Uterus (tissue), 4 donors: Measurements from ENCODE around the gene SAMD3. TPM values are rescaled to one million over a fixed set of nuclear protein-coding genes. Genes with fewer than 3 reads are reported as not detected.

Source experiments
- DNase-seq, 2 donors: peaks; one replicate each; pipeline ENCODE4 v3.0.0-alpha.2; 2019 to 2020
- H3K27ac ChIP-seq, 2 donors: fragments of 200-600 bp; sonication (generic); 1 replicate in 1 of 2; 2 replicates in 1 of 2; pipeline ENCODE4 v1.5.1; 2016 to 2018
- H3K27me3 ChIP-seq, 2 donors: fragments of 200-600 bp; sonication (generic); one replicate each; pipeline ENCODE4 v1.5.1; 2018 to 2019; ENCODE audit warnings: control low read depth in 1 of 2
- H3K36me3 ChIP-seq, 2 donors: fragments of 200-600 bp; sonication (generic); one replicate each; pipeline ENCODE4 v1.5.1; 2019; ENCODE audit warnings: control low read depth in 1 of 2
- H3K4me1 ChIP-seq, 2 donors: fragments of 200-600 bp; sonication (generic); one replicate each; pipeline ENCODE4 v1.5.1; 2018 to 2019; ENCODE audit warnings: control low read depth in 1 of 2
- H3K4me3 ChIP-seq, 2 donors: fragments of 200-600 bp; sonication (generic); 1 replicate in 1 of 2; 2 replicates in 1 of 2; pipeline ENCODE4 v1.5.1; 2018 to 2019; ENCODE audit warnings: mild to moderate bottlenecking in 1 of 2
- H3K9me3 ChIP-seq, 2 donors: fragments of 200-600 bp; sonication (generic); one replicate each; pipeline ENCODE4 v1.5.1; 2019; ENCODE audit warnings: control low read depth in 1 of 2
- CTCF ChIP-seq, 4 experiments: fragments of 200-600 bp in 2 of 4; fragments of 450-650 bp in 2 of 4; sonication (generic) in 2 of 4; IDR thresholded peaks; one replicate each; pipeline ENCODE4 v1.5.1; 2016 to 2019; ENCODE audit warnings: antibody characterized with exemption in 4 of 4, mild to moderate bottlenecking in 2 of 4, moderate library complexity in 1 of 4
- POLR2A ChIP-seq, 2 donors: fragments of 450-650 bp; IDR thresholded peaks; one replicate each; pipeline ENCODE4 v1.6.1; 2016; ENCODE audit warnings: antibody characterized with exemption in 2 of 2, mild to moderate bottlenecking in 1 of 2, moderate library complexity in 1 of 2
- intact Hi-C: fragments of 100-400 bp; cut with DNase I; formaldehyde crosslinking; loops from one replicate; pipeline ENCODE4 v1.15.1; 2023; ENCODE audit warnings: low total_unique reads
- total RNA-seq, 4 donors: library from RNA; depleted of rRNA in 3 of 4; stranded (reverse); fragments of >200 nt in 3 of 4; gene quantifications; one replicate each; pipeline versions ENCODE4 v1.1.0 to v1.2.4, GENCODE V29; 2014 to 2023
- donor health status: DM: yes; HTN: yes; CAD: no.

Gene SAMD3
- total RNA-seq, 4 donors from 2014 or later, result 4.1 to 10.0 (median 4.5) TPM

GRCh38 chr6:130218134-130218533 is 4.6 kb downstream of the SAMD3 start:
- Histone ChIP-seq H3K9me3 (no peaks in the 10 kb centered on the region), H3K4me3 (no peak overlapping the region), H3K4me1 (no peaks in the 10 kb centered on the region), H3K27me3 (no peaks in the 10 kb centered on the region), H3K27ac (no peak overlapping the region), H3K36me3 (no peaks in the 10 kb centered on the region)
- DNase-seq, result no peak
- intact Hi-C loops, result no loop called here
- no peak for TF ChIP-seq POLR2A (IDR thresholded peaks at IDR 0.05)
- TF ChIP-seq CTCF (IDR thresholded peaks at IDR 0.05), result no peak

GRCh38 chr6:130216620-130217019 is 6.1 kb downstream of the SAMD3 start:
- Histone ChIP-seq H3K4me1 (no peaks in the 10 kb centered on the region), H3K9me3 (no peaks in the 10 kb centered on the region), H3K27ac (no peak overlapping the region), H3K4me3 (no peak overlapping the region), H3K27me3 (no peaks in the 10 kb centered on the region), H3K36me3 (no peaks in the 10 kb centered on the region)
- no peak for DNase-seq
- TF ChIP-seq POLR2A (IDR thresholded peaks at IDR 0.05), result no peak
- no peak for TF ChIP-seq CTCF (IDR thresholded peaks at IDR 0.05)
- intact Hi-C loops, result no loop called here

GRCh38 chr6:130215526-130215925 is 7.2 kb downstream of the SAMD3 start:
- Histone ChIP-seq H3K27me3 (no peaks in the 10 kb centered on the region), H3K4me3 (no peak overlapping the region), H3K9me3 (no peaks in the 10 kb centered on the region), H3K36me3 (no peaks in the 10 kb centered on the region), H3K4me1 (no peaks in the 10 kb centered on the region), H3K27ac (no peak overlapping the region)
- intact Hi-C loops, result no loop called here
- no peak for DNase-seq
- TF ChIP-seq CTCF (IDR thresholded peaks at IDR 0.05), result no peak
- TF ChIP-seq POLR2A (IDR thresholded peaks at IDR 0.05), result no peak

- H3K36me3 ChIP-seq, result no peaks in the 10 kb centered on the region
- no peak overlapping the region for H3K4me3 ChIP-seq
- intact Hi-C loops, result no loop called here
- no peak overlapping the region for H3K27ac ChIP-seq
- H3K4me1 ChIP-seq, result no peaks in the 10 kb centered on the region
- DNase-seq, result no peak
- TF ChIP-seq POLR2A (IDR thresholded peaks at IDR 0.05) (no peak), CTCF (IDR thresholded peaks at IDR 0.05) (no peak)
- no peaks in the 10 kb centered on the region for H3K27me3 ChIP-seq
- H3K9me3 ChIP-seq, result no peaks in the 10 kb centered on the region
These were observed 10.4 kb downstream of the SAMD3 start for GRCh38 chr6:130212215-130212874.

- no peak overlapping the region for H3K4me3 ChIP-seq
- H3K36me3 ChIP-seq, result no peaks in the 10 kb centered on the region
- no peak overlapping the region for H3K27ac ChIP-seq
- no peak for DNase-seq
- intact Hi-C loops, result no loop called here
- no peaks in the 10 kb centered on the region for H3K4me1 ChIP-seq
- H3K27me3 ChIP-seq, result no peaks in the 10 kb centered on the region
- no peaks in the 10 kb centered on the region for H3K9me3 ChIP-seq
- TF ChIP-seq POLR2A (IDR thresholded peaks at IDR 0.05) (no peak), CTCF (IDR thresholded peaks at IDR 0.05) (no peak)
These were observed 11.1 kb downstream of the SAMD3 start for GRCh38 chr6:130211691-130212090.
